Measurements from ENCODE around the gene PTPRT. TPM values are rescaled to one million over a fixed set of nuclear protein-coding genes. Genes with fewer than 3 reads are reported as not detected.

PTPRT gene
- total RNA-seq, 1 experiment from 2014 or later, result 0.13 TPM

- Histone ChIP-seq H3K4me1 (ENCODE audit: insufficient read depth, low read length) (no peaks in the 10 kb centered on the region), H3K4me2 (ENCODE audit: insufficient read depth, insufficient read length, low read length) (no peak overlapping the region), H4K8ac (replicated peaks; ENCODE audit: insufficient read length, low read depth, low read length) (no peak overlapping the region), H4K5ac (ENCODE audit: insufficient read length, low read depth, low read length) (no peak overlapping the region), H3K79me2 (ENCODE audit: insufficient read depth, low read length) (no peaks in the 10 kb centered on the region), H3K27ac (ENCODE audit: insufficient read length, low read depth, low read length) (no peak overlapping the region), H3K27me3 (ENCODE audit: insufficient read depth, low read length) (no peaks in the 10 kb centered on the region), H2AK5ac (ENCODE audit: insufficient read length, low read length) (no peak overlapping the region), H4K91ac (ENCODE audit: insufficient read length, low read depth, low read length) (no peak overlapping the region), H3K9ac (ENCODE audit: extremely low read depth, insufficient read length, low read length) (no peak overlapping the region), H2BK5ac (ENCODE audit: insufficient read length, low read length) (no peak overlapping the region), H2BK120ac (ENCODE audit: low read depth, low read length, poor library complexity, severe bottlenecking) (no peak overlapping the region), H2BK12ac (ENCODE audit: insufficient read length, low read depth, low read length) (no peak overlapping the region), H2BK15ac (ENCODE audit: low read depth, low read length) (no peak overlapping the region), H3K79me1 (ENCODE audit: insufficient read depth, low read depth, low read length, poor library complexity, severe bottlenecking) (no peaks in the 10 kb centered on the region), H3K9me3 (ENCODE audit: control insufficient read depth, low read depth, low read length) (no peaks in the 10 kb centered on the region), H3K56ac (ENCODE audit: insufficient read length, low read depth, low read length) (no peak overlapping the region), H2AFZ (ENCODE audit: low read length) (no peak overlapping the region), H3K14ac (ENCODE audit: insufficient read depth, low read length) (no peak overlapping the region), H2BK20ac (ENCODE audit: low read depth, low read length, poor library complexity, severe bottlenecking) (no peak overlapping the region), H3T11ph (ENCODE audit: low read length) (no peak overlapping the region), H3K23ac (ENCODE audit: insufficient read length, low read depth, low read length) (no peak overlapping the region), H3K18ac (ENCODE audit: insufficient read length, low read depth, low read length) (no peak overlapping the region), H4K20me1 (ENCODE audit: control insufficient read depth, insufficient read depth, insufficient read length) (no peaks in the 10 kb centered on the region), H3K23me2 (ENCODE audit: insufficient read length, low read depth, low read length, poor library complexity, severe bottlenecking) (no peaks in the 10 kb centered on the region), H3K4ac (ENCODE audit: low read depth, low read length) (no peak overlapping the region)
- TF ChIP-seq CTCF (conservative IDR thresholded peaks at IDR 0.05), result no peak
- peaks cover 2% of the 10 kb centered on the region for H3K27me3 Mint-ChIP-seq (ENCODE audit: low read depth)
- no CpG with 5 or more reads among the region's 2 CpGs for WGBS (ENCODE audit: extremely low coverage, insufficient read length, low lambda C conversion rate)
- no peak overlapping the region for H3K4me3 Mint-ChIP-seq
- H3K36me3 Mint-ChIP-seq (ENCODE audit: insufficient read depth in 1 of 3, low read depth in 3 of 3), result no peaks in the 10 kb centered on the region
- no peak for DNase-seq
- H3K4me1 Mint-ChIP-seq, result no peaks in the 10 kb centered on the region
- H3K9me3 Mint-ChIP-seq, result no peaks in the 10 kb centered on the region
- no peak overlapping the region for H3K27ac Mint-ChIP-seq
Measured at GRCh38 chr20:43119720-43120119, 70.0 kb downstream of the PTPRT start.
